Keratinocyte (primary cell): ENCODE measurements around the gene THG1L.

Experiments used
- CTCF ChIP-seq, 3 experiments: IDR thresholded peaks in 1 of 3; conservative IDR thresholded peaks in 1 of 3; optimal IDR thresholded peaks in 1 of 3; 2 replicates in 2 of 3; 3 replicates in 1 of 3; pipeline versions ENCODE3 to v1.5.1; 2011; ENCODE audit warnings: low read length in 3 of 3, mild to moderate bottlenecking in 3 of 3, moderate library complexity in 2 of 3, control low read depth in 1 of 3, inconsistent platforms in 1 of 3; ENCODE audit not compliant: insufficient read depth in 2 of 3; ENCODE audit errors: extremely low read depth in 1 of 3
- EZH2 ChIP-seq: IDR thresholded peaks from one replicate; pipeline ENCODE4 v1.6.1; 2012; ENCODE audit warnings: inconsistent platforms, mild to moderate bottlenecking, low read length, moderate library complexity

DNA sequence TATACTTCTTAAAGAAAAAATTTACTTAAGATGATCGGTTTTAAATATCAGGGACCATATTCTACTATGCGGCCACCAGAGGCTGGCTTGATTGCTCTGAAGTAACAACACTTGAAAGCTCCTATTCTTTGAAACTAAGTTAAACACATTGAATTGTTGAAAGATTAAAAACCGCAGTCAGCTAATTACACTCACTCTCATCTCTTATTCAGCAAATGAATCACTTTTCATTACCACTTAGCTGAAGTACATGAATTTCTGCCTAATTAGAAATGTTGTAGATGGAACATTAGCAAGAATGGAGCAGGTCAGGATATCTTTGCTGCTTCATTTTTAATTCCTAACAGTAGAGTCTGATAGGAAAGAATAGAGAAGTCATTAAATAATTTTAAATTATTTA, 54.6 kb downstream of the THG1L start:
- TF ChIP-seq EZH2 (no peak), CTCF (optimal IDR thresholded peaks at IDR 0.05 in 1 of 3, IDR thresholded peaks at IDR 0.05 in 1 of 3, conservative IDR thresholded peaks at IDR 0.05 in 1 of 3; ENCODE audit: extremely low read depth in 1 of 3, insufficient read depth in 2 of 3, low read length in 3 of 3) (no peak)
